ENCODE results near the gene SMAD3. TPM values are rescaled to one million over a fixed set of nuclear protein-coding genes. Genes with fewer than 3 reads are reported as not detected.

SMAD3 gene
- total RNA-seq, 2 experiments from 2014 or later, result 41.2 to 77.8 TPM

DNA sequence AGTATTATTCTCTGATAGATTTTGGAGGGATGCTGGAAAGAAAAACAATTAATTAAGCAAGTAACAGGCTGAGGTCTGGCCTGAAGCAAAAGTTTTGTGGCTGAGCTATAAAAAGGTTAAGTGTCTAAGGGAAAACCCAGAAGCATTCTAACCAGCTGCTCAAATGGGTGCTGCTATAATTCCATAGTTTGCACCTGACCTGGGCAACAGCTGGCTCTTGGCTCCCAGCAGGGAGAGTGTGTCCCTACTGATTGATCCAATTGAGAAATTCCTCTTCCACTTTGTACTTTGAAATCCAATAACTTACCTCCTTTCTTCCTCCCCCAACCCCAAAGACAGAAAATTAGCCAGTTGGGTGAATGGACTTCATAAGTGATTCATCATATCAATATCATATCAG is 27.7 kb upstream of the SMAD3 start:
- Histone ChIP-seq H3K36me3 (ENCODE audit: insufficient read depth, low read length) (no peaks in the 10 kb centered on the region), H3K9me2 (ENCODE audit: insufficient read depth, low read length) (no peaks in the 10 kb centered on the region), H3K79me2 (ENCODE audit: insufficient read depth, low read depth, low read length) (no peaks in the 10 kb centered on the region), H3K9me3 (ENCODE audit: low read length) (no peaks in the 10 kb centered on the region), H3K4me1 (ENCODE audit: insufficient read depth, low read length, poor library complexity, severe bottlenecking) (peaks cover 2% of the 10 kb centered on the region), H3K4me3 (ENCODE audit: low read depth, low read length, poor library complexity, severe bottlenecking) (no peak overlapping the region), H2AFZ (ENCODE audit: low read length) (no peak overlapping the region), H3K27ac (ENCODE audit: low read depth, low read length, poor library complexity, severe bottlenecking) (no peak overlapping the region), H3K4me2 (ENCODE audit: low read length) (no peak overlapping the region), H4K20me1 (ENCODE audit: insufficient read depth, low read length) (no peaks in the 10 kb centered on the region)
- intact Hi-C loops (cut with micrococcal nuclease; ENCODE audit: unreplicated experiment), result no loop called here
- ChIA-PET CTCF (ENCODE audit: unreplicated experiment) (no interaction called here), POLR2A (interaction anchor here (1.0 kb wide), 1 partner anchor 16 kb away, joined by 3 read pairs; no protein-coding TSS in a partner anchor)
- no peak for DNase-seq (ENCODE audit: low spot score)
- no peak for TF ChIP-seq EZH2phosphoT487 (IDR thresholded peaks at IDR 0.05; ENCODE audit: borderline replicate concordance, low read depth, low read length)
- no peak for TF ChIP-seq CTCF (conservative IDR thresholded peaks at IDR 0.05; ENCODE audit: low read length)
- BruUV-seq (replicated peaks), result no TSS peak

DNA sequence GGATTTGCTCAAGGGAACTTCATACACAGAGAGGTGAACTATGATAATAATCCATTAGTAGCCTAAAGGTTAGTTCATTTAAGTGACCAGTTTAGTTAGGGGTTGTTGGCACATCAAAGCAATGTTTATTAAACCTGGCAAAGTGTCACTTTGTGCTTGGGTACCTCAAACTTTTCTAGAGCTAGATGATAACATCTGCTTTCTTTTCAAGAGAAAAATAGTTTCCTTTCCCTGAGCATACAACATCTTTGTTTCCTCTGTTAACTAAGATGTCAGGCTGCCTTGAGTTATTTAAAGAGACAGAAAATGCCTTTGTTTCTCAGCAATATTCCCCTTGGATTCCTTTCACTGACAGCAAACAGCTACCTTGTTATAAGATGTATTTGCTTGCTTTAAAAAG is 26.7 kb upstream of the SMAD3 start:
- intact Hi-C loops (cut with micrococcal nuclease; ENCODE audit: unreplicated experiment), result no loop called here
- POLR2A ChIA-PET, result interaction anchor here (0.7 kb wide), 1 partner anchor 36 kb away, joined by 3 read pairs; no protein-coding TSS in a partner anchor
- no peak for DNase-seq (ENCODE audit: low spot score)
- Histone ChIP-seq H2AFZ (ENCODE audit: low read length) (no peak overlapping the region), H3K4me1 (ENCODE audit: insufficient read depth, low read length, poor library complexity, severe bottlenecking) (peaks cover 6% of the 10 kb centered on the region), H3K9me2 (ENCODE audit: insufficient read depth, low read length) (no peaks in the 10 kb centered on the region), H3K4me3 (ENCODE audit: low read depth, low read length, poor library complexity, severe bottlenecking) (no peak overlapping the region), H3K79me2 (ENCODE audit: insufficient read depth, low read depth, low read length) (no peaks in the 10 kb centered on the region), H3K4me2 (ENCODE audit: low read length) (no peak overlapping the region), H3K36me3 (ENCODE audit: insufficient read depth, low read length) (no peaks in the 10 kb centered on the region), H3K9me3 (ENCODE audit: low read length) (no peaks in the 10 kb centered on the region), H3K27ac (ENCODE audit: low read depth, low read length, poor library complexity, severe bottlenecking) (no peak overlapping the region), H4K20me1 (ENCODE audit: insufficient read depth, low read length) (no peaks in the 10 kb centered on the region)
- no peak for TF ChIP-seq EZH2phosphoT487 (IDR thresholded peaks at IDR 0.05; ENCODE audit: borderline replicate concordance, low read depth, low read length)
- TF ChIP-seq CTCF (conservative IDR thresholded peaks at IDR 0.05; ENCODE audit: low read length), result no peak
- CTCF ChIA-PET (ENCODE audit: unreplicated experiment), result no interaction called here
- no TSS peak for BruUV-seq (replicated peaks)

GRCh38 chr15:67039384-67040075 is 25.9 kb upstream of the SMAD3 start:
- H3K79me2 ChIP-seq (ENCODE audit: insufficient read depth, low read depth, low read length), result no peaks in the 10 kb centered on the region
- no peak for TF ChIP-seq EZH2phosphoT487 (IDR thresholded peaks at IDR 0.05; ENCODE audit: borderline replicate concordance, low read depth, low read length)
- TF ChIP-seq CTCF (conservative IDR thresholded peaks at IDR 0.05; ENCODE audit: low read length), result no peak
- intact Hi-C loops (cut with micrococcal nuclease; ENCODE audit: unreplicated experiment), result no loop called here
- peaks cover 6% of the 10 kb centered on the region for H3K4me1 ChIP-seq (ENCODE audit: insufficient read depth, low read length, poor library complexity, severe bottlenecking)
- DNase-seq (ENCODE audit: low spot score), result no peak
- no peaks in the 10 kb centered on the region for H3K9me3 ChIP-seq (ENCODE audit: low read length)
- no peak overlapping the region for H3K4me2 ChIP-seq (ENCODE audit: low read length)
- ChIA-PET POLR2A (interaction anchor here (0.7 kb wide), 1 partner anchor 37 kb away, joined by 3 read pairs; no protein-coding TSS in a partner anchor), CTCF (ENCODE audit: unreplicated experiment) (no interaction called here)
- H4K20me1 ChIP-seq (ENCODE audit: insufficient read depth, low read length), result no peaks in the 10 kb centered on the region
- H3K9me2 ChIP-seq (ENCODE audit: insufficient read depth, low read length), result no peaks in the 10 kb centered on the region
- BruUV-seq (replicated peaks), result no TSS peak
- H3K36me3 ChIP-seq (ENCODE audit: insufficient read depth, low read length), result no peaks in the 10 kb centered on the region
- H3K27ac ChIP-seq (ENCODE audit: low read depth, low read length, poor library complexity, severe bottlenecking), result no peak overlapping the region
- H2AFZ ChIP-seq (ENCODE audit: low read length), result no peak overlapping the region
- H3K4me3 ChIP-seq (ENCODE audit: low read depth, low read length, poor library complexity, severe bottlenecking), result no peak overlapping the region
